ENCODE results near the gene BCAS3. TPM values are rescaled to one million over a fixed set of nuclear protein-coding genes. Genes with fewer than 3 reads are reported as not detected.

BCAS3 gene
- total RNA-seq, 1 experiment from 2014 or later = 26.3 TPM

GRCh38 chr17:60629120-60629519 lies 48.5 kb upstream of the BCAS3 start:
- Histone ChIP-seq H3K36me3 (ENCODE audit: control insufficient read depth in 1 of 2, insufficient read depth in 2 of 2, low read length in 2 of 2) (peaks cover 0 to 9% of the 10 kb centered on the region in 2 experiments; a peak in 1 of 4 replicates), H3K27me3 (ENCODE audit: insufficient read depth, low read length) (no peaks in the 10 kb centered on the region), H3K4me2 (ENCODE audit: low read length) (no peak overlapping the region), H4K20me1 (ENCODE audit: insufficient read depth) (no peaks in the 10 kb centered on the region), H3K9me3 (ENCODE audit: control insufficient read depth in 1 of 2, insufficient read depth in 1 of 2, low read depth in 1 of 2, low read length in 2 of 2) (no peaks in the 10 kb centered on the region), H2AFZ (ENCODE audit: low read depth, low read length, poor library complexity, severe bottlenecking) (no peak overlapping the region), H3K4me3 (replicated peaks in 1 of 2; ENCODE audit: low read depth in 1 of 2, low read length in 2 of 2) (no peak overlapping the region), H3K27ac (ENCODE audit: low read depth, low read length) (no peak overlapping the region), H3K9ac (ENCODE audit: low read length) (no peak overlapping the region), H3K9me2 (ENCODE audit: insufficient read depth) (no peaks in the 10 kb centered on the region), H3K79me2 (ENCODE audit: insufficient read depth, low read length) (peaks cover 23% of the 10 kb centered on the region; the same call in 1 of the 2 replicates), H3K4me1 (ENCODE audit: control insufficient read depth in 1 of 2, insufficient read depth in 2 of 2, low read length in 2 of 2) (no peaks in the 10 kb centered on the region)
- TF ChIP-seq ZFX (IDR thresholded peaks at IDR 0.05) = no peak
- no peak for TF ChIP-seq POLR2A (IDR thresholded peaks at IDR 0.05; ENCODE audit: borderline replicate concordance, extremely low read depth, insufficient read depth, insufficient read length)
- TF ChIP-seq JUND (IDR thresholded peaks at IDR 0.05) = no peak
- no peak for TF ChIP-seq ZBTB33 (IDR thresholded peaks at IDR 0.05; ENCODE audit: extremely low read depth, insufficient replicate concordance, low read length)
- no peak for TF ChIP-seq EZH2 (IDR thresholded peaks at IDR 0.05)
- no peak for TF ChIP-seq CBX3 (IDR thresholded peaks at IDR 0.05; ENCODE audit: low read depth)
- no peak for TF ChIP-seq EGR1 (IDR thresholded peaks at IDR 0.05; ENCODE audit: low read depth)
- TF ChIP-seq EZH2phosphoT487 (IDR thresholded peaks at IDR 0.05; ENCODE audit: borderline replicate concordance) = no peak
- TF ChIP-seq SIN3A (IDR thresholded peaks at IDR 0.05; ENCODE audit: low read depth) = no peak
- TF ChIP-seq POLR2AphosphoS5 (IDR thresholded peaks at IDR 0.05; ENCODE audit: low read depth, low read length) = no peak
- TF ChIP-seq ZNF274 (IDR thresholded peaks at IDR 0.05; ENCODE audit: low read depth, low read length) = no peak
- TF ChIP-seq REST (IDR thresholded peaks at IDR 0.05; ENCODE audit: low read depth) = no peak
- TF ChIP-seq YY1 (IDR thresholded peaks at IDR 0.05; ENCODE audit: extremely low read depth, insufficient replicate concordance, low read depth, low read length) = no peak
- no peak for TF ChIP-seq FOSL1 (IDR thresholded peaks at IDR 0.05; ENCODE audit: low read depth)
- no peak for TF ChIP-seq ATF3 (IDR thresholded peaks at IDR 0.05)
- POLR2A ChIA-PET = no interaction called here
- CTCF ChIA-PET = interaction anchor here (0.7 to 1.8 kb wide), 2 partner anchors 9 to 92 kb away, joined by 3 to 8 read pairs; no protein-coding TSS in a partner anchor
- DNase-seq (ENCODE audit: low read depth, low spot score) (no peak), ATAC-seq (no peak)
- RAD21 ChIA-PET (ENCODE audit: low non-redundant PET in 1 of 2, low total read pairs in 2 of 2, uncharacterized antibody in 2 of 2, unreplicated experiment in 2 of 2) = no interaction called here
- BruUV-seq (replicated peaks) = no TSS peak
- intact Hi-C loops (cut with micrococcal nuclease) = no loop called here

All from HCT116 (cell line).